HG03039 (cell line): ENCODE measurements around the gene CPNE6.
A peak's percentile ranks its signal among the peaks of the same experiment; 100 is the strongest.
"Not testable (repeated sequence)": the region's sequence is repeated elsewhere in the genome, so short reads cannot be mapped to it uniquely, and the experiment has no call there.

Experiments
- ATAC-seq: cut with Tn5 transposase; IDR thresholded peaks from one replicate; pipeline ENCODE4 v1.9.1; 2021; ENCODE audit warnings: mild to moderate bottlenecking, moderate library complexity; ENCODE audit not compliant: unreplicated experiment

Gene CPNE6

DNA sequence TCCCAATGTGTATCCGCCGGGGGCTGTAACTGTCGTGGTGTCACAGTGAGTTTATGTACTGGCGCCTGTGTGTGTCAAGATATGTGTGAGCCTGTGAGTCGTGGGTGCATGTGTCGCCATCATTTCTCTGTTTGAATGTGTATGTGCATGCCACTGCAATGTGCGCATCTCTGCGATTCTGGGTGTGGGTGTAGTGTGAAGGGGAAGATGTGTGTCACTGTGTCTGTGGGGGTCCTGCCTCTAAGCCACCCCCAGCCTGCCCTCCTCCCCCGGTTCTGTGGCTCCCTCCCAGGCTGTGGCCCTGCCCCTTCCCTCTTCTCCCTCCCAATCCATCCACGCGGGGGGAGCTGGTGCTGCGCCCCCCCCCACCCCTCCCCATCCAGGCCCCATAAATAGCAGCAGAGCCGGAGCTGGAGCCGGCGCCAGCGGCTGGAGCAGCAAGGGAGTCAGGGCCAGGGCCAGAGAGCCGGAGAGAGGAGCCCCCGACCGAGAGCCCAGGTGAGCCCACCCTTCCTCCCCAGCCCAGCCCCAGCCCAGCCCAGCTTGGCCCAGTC, at the start of gene CPNE6:
CPNE6 (plus strand) TSS at position 419 of the 554 bp plus-strand sequence. CDS start 1,375 bp downstream, outside the sequence.
- no peak for ATAC-seq

DNA sequence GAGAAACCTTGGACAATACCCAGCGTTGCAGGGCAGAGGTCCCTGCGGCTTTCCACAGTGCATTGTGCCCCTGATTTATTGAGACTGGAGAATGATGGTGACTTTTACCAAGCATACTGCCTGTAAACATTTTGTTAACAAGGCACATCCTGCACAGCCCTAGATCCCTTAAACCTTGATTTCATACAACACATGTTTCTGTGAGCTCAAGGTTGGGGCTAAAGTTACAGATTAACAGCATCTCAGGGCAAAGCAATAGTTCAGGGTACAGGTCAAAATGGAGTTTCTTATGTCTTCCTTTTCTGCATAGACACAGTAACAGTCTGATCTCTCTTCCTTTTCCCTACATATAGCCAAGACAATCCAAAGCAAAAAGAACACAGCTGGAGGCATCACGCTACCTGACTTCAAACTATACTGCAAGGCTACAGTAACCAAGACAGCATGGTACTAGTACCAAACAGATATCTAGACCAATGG, 46.4 kb upstream of the CPNE6 start:
- not testable (repeated sequence) for ATAC-seq

DNA sequence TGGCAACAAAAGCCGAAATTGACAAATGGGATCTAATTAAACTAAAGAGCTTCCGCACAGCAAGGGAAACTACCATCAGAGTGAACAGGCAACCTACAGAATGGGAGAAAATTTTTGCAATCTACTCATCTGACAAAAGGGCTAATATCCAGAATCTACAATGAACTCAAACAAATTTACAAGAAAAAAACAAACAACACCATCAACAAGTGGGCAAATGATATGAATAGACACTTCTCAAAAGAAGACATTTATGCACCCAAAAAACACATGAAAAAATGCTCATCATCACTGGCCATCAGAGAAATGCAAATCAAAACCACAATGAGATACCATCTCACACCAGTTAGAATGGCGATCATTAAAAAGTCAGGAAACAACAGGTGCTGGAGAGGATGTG, 41.7 kb upstream of the CPNE6 start:
- not testable (repeated sequence) for ATAC-seq

DNA sequence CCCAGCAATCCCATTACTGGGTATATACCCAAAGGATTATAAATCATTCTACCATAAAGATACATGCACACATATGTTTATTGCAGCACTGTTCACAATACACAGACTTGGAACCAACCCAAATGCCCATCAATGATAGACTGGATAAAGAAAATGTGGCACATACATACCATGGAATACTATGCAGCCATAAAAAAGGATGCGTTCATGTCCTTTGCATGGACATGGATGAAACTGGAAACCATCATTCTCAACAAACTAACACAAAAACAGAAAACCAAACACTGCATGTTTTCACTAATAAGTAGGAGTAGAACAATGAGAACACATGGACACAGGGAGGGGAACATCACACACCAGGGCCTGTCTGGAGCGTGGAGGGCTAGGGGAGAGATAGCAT, 40.0 kb upstream of the CPNE6 start:
- not testable (repeated sequence) for ATAC-seq

DNA sequence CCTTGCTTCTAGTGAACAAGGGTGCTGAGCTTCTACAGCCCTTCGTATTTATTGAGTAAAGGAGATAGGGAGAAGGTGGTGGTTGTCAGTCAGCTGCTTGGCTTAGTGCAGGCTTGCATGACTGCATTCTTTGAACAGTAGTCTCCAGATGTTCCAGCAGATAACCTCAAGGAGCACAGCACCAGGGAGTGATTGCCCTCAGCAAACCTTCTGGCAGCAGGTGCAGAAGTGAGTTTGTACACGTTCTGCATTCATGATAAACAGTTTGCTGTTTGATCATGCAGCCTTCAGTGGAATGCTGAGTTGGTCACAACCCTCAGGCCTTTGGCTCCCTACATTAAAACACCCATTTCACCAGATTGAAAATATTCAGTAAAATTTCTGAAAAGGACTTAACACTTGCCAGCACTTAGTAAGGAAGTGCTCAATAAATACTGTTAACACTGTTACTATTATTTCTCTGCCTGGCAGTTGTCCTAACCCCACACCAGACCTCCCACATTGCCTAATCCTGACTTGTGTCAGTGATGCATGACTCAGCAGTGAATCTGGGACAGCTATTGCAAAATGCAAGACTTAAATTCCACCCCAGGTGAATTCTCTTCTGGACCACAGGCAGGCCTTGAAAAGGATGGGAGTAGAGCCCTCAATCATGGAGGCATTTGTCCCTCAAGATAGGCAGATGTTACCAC, 38.5 kb upstream of the CPNE6 start:
- ATAC-seq: no peak

DNA sequence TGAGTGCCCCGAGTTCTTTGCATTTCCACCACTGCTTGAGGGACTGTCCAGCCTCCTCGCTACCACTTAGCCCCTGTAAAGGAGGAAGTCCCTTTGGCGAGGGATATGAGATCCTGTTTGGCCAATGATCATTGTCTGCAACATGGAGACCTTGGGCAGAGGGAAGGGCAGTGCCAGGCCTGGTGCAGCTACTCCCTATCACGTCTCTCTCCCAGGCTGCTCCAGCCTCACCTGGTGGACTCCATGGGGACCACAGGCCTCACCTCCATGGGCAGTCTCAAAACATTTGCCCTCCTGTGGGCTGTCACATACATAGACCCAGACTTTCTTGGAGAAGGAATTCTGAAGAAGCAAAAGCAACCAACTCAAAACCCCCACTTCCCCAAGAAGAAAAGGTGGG, 35.6 kb upstream of the CPNE6 start:
- not testable (repeated sequence) for ATAC-seq

DNA sequence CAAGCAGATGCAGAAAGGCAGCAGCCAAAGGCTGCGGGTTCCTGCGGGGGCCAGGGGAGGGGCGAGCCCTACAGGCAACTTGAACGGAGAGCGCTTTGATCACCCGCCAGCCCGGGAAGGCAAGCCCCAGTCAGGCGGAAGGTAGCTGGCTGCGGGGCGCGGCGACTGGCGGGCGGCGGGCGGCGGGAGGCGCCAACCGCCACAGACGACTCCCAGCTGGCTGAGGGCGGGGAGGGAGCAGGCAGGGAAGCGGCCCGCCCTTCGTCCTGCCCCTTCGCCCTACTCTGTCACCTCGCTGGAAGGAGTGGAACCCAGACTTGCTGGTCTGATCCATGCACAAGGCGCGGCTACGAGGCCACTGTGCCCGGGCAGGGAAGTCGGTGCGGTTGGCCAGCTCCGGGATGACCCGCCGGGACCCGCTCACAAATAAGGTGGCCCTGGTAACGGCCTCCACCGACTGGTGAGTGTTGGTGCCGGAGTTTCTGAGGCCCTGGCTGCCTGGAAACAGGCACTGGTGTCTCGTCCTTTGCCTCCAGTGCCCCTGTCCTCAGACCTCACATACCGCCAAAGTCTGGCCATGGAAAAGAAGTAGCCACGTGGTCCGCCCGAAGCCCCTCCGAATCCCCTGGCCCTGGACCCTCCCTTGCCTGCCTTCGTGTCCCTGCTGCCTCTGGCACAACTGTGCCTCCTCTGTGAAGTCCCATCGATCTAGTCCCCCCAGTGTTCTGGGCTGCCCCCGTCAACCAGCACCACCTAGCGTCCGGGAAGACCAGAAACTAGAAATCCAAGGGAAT, 35.0 kb upstream of the CPNE6 start:
- ATAC-seq: peak; percentile 61

DNA sequence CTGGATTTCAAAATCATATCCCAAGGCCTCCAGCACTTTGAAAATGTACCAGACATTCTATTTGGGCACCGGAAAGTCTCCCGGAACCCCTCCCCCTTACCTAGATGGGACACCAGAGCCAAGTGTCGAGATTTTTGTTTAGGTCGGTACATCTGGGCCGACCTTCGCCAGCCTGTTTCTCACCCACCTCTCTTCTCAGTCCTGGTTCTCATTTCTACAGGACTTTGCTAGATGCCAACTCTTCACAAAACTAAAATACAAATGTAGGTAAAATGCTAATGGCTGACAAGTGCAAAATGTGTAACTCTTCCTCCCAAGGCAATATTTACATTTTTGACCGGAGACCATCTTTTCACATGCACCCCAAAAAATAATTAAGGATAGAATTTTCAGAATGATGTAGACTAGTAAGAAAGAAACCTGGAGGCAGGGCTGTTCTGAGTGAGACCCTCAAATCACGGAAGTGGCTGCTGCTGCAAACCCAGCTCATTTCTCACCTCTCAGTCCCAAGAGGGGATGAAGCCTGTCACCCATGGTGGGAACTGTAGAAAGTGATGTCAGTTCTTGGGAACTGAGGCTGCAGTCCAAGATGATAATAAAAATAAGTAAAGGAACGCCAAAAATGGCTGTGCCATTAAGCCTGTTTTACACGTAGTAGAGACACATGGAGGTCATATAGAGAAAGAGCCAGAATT, 34.3 kb upstream of the CPNE6 start:
- not testable (repeated sequence) for ATAC-seq

DNA sequence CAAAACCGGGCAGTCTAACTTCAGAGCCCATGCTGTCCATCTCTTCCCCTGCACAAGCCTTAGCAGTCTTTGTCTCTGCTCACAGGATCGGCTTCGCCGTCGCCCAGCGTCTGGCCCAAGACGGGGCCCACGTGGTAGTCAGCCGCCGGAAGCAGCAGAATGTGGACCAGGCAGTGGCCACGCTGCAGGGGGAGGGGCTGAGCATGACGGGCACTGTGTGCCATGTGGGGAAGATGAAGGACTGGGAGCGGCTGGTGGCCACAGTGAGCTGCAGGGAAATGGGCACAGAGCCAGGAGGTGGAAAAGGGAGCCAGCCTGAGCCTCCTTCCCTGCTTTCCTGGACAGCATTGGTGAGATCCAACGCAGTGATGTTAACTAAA, 33.7 kb upstream of the CPNE6 start:
- ATAC-seq: no peak

DNA sequence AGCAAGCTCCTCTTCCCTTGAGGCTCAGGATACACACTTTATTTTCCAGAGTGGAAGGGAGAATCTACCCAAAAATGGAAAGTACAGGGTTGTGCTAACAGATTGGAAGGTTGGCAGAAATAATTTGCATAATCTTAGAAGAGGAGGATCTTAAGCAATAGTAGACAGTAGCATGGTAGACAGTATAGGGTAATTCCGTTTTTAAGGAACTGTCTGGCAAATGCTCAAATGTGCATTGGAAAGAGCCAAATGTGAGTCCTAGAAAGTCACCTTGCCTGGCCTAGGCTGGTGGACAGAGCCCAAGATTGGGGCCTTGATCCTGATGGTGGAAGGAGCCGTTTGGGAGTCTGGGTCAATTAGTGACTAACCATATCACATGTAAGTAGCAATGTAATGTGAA, 32.7 kb upstream of the CPNE6 start:
- no peak for ATAC-seq

DNA sequence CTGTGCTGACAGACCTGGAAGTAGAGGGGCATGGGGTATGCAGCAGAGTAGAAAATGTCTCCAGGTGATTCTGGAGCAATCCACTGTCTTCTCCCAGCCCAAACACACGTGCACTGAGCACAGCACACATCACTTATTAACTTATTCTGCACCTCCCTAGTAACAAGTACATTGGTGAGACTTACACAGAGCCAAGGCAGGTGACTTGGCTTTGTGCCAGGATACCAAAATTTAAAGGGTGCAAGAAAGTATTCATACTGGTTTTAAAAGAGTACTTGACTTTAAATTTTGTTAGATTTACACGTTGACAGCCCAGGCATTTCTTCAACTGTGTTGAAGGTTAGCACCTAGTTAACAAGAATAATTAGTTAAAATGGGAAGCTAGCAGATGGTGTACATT, 30.7 kb upstream of the CPNE6 start:
- no peak for ATAC-seq

DNA sequence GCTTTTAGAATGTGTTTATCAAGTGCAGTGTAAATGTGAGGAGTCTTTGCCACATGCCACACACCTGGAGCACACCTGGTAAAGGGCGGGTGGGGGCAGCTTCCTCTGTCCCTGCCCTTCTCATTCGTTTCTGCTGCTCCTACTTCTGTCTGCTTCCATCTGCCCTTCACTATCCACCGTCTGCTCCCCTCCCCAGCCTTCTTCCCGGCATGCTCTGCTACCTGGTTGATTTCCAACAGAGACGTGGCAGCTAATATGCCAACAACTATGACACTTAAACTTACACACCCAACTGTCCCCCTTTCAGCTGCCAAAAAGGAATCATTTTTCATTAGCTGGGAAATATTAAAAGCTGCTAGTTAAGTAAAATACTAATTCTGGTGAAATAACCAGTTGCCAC, 28.6 kb upstream of the CPNE6 start:
- no peak for ATAC-seq

DNA sequence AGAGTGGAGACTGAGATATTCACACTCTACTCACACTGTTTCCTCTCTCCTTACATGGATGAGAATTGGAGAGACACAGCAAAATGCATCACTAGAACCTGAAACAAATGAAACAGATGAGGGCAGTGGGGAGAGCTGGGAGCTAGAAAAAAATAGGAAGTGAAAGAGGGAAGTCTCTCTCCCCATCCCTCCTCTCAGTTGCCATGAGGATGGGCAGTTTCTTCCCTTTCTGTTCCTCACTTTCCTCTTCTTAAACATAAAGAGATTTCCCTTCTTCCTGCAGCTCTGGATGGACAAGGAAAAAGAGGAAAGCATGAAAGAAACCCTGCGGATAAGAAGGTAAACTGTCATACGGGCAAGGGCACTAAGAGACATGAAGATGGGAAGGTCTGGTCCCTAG, 22.4 kb upstream of the CPNE6 start:
- ATAC-seq: not testable (repeated sequence)

DNA sequence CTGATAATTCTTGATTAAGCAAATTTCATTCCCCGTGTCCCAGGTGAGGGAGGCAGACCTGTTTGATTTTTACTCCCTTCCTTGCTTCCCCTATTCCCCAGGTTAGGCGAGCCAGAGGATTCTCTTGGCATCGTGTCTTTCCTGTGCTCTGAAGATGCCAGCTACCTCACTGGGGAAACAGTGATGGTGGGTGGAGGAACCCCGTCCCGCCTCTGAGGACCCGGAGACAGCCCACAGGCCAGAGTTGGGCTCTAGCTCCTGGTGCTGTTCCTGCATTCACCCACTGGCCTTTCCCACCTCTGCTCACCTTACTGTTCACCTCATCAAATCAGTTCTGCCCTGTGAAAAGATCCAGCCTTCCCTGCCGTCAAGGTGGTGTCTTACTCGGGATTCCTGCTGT, 20.6 kb upstream of the CPNE6 start:
- ATAC-seq: not testable (repeated sequence)

DNA sequence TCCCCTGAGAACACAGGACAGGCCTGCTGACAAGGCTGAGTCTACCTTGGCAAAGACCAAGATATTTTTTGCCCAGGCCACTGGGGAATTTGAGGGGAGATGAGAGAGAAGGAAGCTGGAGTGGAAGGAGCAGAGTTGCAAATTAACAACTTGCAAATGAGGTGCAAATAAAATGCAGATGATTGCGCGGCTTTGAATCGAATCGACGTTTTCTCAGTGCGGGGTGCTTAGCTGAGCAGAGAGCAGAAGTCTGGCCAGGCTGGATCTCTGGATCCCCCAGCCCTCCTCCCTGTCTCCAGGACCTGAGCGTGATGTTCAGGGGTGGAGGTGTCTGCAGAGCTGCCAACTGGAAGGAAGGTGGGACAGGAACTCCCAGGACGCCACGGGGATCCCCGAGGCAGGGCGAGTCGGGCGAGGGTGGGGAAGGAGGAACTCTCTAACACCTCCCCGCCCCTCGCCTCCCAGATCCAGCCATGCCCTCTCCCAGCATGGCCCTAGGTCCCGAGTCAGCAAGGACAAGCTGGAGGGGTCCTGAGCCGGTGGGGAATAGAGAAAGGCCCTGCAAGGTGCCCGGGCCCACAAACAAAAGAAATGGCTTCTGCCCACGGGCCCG, 20.1 kb upstream of the CPNE6 start:
- ATAC-seq: no peak

DNA sequence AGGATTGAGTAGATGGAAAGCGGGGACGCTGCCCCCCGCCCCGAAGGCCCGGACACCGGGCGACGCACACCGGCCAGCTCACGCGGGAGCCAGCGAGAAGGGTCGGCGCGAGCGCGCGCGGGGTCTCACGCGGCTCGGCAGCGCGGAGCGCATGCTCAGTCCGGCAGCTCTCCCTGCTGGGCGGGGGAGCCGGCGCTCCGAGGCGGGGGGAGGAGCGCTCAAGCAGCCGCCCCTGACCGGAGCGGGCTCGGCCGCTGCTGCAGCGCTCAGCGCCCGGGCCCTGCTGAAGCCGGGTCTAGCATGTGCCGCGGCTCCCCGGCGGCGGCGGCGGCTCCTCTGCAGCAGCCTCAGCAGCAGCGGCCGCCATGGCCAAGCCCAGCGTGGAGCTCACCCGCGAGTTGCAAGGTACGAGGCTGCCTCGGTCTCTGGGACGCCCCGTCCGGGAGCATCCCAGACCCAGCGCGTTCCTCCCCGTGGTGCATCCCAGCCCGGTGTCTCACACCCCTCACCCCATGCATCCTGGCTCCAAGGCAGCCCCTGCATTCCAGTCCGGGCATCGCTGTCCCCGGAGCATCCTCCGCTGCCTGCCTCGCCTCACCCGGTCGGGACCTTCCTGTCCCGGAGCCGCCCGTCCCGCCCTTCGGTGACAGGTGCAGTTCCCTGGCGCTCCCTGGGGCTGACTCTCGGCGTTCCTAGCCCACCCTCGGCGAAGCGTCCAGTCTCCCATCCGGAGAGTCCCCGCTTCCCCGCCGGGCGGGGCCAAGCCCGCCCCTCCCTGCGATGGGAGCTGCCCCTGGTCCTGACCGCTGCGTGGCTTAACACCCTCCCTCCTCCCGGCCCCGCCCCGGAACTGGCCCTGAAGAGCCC, 19.3 kb upstream of the CPNE6 start, which contains the start of gene CARMIL3:
CARMIL3 (plus strand) TSS at position 221 of the 867 bp plus-strand sequence; CDS start at position 366, 145 bp downstream.
- peak; percentile 50 for ATAC-seq

DNA sequence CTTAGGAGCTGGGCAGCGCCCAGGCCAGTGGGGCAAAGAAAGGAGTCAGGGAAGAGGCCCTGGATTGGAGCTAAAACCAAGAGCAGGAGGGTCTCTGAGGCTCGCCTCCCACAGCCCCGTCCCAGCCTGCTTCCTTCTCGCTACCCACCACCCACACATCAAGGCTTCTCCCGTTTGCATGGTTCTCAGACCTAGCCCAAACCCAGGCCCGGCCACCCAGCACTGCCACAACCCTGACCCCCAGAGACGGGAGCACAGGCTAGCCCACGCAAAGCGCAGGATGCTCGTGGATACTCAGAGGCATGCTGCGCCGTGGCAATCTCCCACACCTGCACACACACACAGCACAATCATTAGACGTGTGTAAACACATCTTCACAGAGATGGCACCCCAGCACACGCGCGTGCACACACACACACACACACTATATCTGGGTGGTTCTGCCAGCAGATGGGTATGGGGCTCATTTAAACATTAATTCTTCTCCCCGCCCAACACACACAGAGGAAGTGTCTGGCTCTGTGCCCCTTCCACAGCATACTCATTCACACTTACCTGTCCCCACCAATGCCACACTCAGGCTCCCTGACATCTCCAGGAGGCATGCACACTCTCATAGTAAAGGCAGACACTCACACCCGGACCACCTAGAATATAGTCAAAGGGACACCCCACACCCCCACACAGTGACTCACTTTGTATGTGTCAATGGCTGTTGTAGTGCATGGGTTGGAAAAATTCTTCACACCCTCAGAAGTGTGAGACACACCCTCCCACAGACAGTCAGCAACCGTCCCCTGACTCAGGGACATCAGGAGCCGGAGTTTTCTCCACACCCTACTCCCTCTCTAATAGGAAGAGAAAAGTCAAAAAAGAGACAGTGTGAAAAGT, 18.5 kb upstream of the CPNE6 start:
- ATAC-seq: no peak

DNA sequence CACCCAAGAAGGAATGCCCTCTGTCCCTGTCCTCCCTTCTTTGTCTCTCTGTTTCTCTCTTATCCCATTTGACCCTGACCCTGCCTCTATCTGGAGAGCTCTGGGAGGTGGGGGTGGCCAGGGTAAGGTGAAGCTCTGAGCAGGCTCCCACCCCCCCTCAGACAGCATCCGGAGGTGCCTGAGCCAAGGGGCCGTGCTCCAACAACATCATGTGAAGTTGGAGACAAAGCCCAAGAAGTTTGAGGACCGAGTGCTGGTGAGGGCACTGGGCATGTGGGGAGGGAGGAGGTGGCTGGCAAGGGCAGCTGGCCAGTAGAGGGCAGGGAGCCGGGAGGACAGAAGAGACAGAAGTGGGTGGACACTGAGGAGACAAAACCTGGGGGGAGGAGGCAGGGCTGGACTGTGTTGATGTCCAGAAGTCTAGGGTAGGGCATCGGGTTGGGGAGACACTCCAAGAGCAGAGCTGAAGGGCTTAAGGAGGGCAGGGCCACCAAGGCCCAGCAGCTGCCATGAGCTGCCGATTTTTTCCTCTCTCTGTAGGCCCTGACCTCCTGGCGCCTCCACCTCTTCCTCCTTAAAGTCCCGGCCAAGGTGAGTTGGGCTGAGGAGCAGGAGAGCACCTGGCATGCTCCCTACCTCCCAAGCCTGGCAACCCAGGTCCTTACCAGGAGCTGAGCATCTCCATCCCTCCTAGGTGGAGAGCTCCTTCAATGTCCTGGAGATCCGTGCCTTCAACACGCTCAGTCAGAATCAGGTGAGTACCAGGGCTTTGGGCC, 17.6 kb upstream of the CPNE6 start:
- ATAC-seq: no peak
